ENCODE results near the gene BCAP31. TPM values are rescaled to one million over a fixed set of nuclear protein-coding genes. Genes with fewer than 3 reads are reported as not detected.

BCAP31 gene
- total and polyA plus RNA-seq, 2 donors (not counting 1 experiment from before 2014, with no cell fraction given), result 59.5 to 117 TPM

GRCh38 chrX:153657161-153657560 lies 67.0 kb downstream of the BCAP31 start:
- H3K27me3 ChIP-seq (replicated peaks in 1 of 4; ENCODE audit: control extremely low read depth in 1 of 4, control insufficient read depth in 3 of 4, insufficient read depth in 4 of 4, low read length in 3 of 4), result peaks cover 0 to under 1% (median under 1%) of the 10 kb centered on the region in 4 experiments
- no peak overlapping the region for H2AFZ ChIP-seq (ENCODE audit: insufficient read depth, low read depth, low read length, poor library complexity, severe bottlenecking)
- no peaks in the 10 kb centered on the region for H3K79me2 ChIP-seq (ENCODE audit: control insufficient read depth, insufficient read depth, low read length)
- intact Hi-C loops (cut with micrococcal nuclease), result no loop called here
- H3K9ac ChIP-seq (ENCODE audit: low read length), result no peak overlapping the region
- H3K36me3 ChIP-seq (replicated peaks in 1 of 2; ENCODE audit: control extremely low read depth in 1 of 2, control insufficient read depth in 1 of 2, extremely low read depth in 1 of 2, insufficient read depth in 2 of 2, low read length in 1 of 2), result no peaks in the 10 kb centered on the region
- CTCF ChIA-PET, result interaction anchor here (0.7 to 2.0 kb wide), 6 partner anchors 10 to 120 kb away, joined by 3 to 6 read pairs (median 4); no protein-coding TSS in a partner anchor
- no peak for DNase-seq
- Mint-ChIP-seq H3K4me3 (no peak overlapping the region), H3K9me3 (ENCODE audit: insufficient read depth) (no peaks in the 10 kb centered on the region), H3K27me3 (peaks cover 27% of the 10 kb centered on the region), H3K4me1 (peaks cover 3% of the 10 kb centered on the region), H3K27ac (no peak overlapping the region)
- no peaks in the 10 kb centered on the region for H3K9me3 ChIP-seq (ENCODE audit: control extremely low read depth in 1 of 3, control insufficient read depth in 2 of 3, insufficient read depth in 1 of 3, low read length in 2 of 3)
- POLR2A ChIA-PET, result no interaction called here
- H3K4me1 ChIP-seq (ENCODE audit: control insufficient read depth in 2 of 2, insufficient read depth in 2 of 2, low read length in 2 of 2), result peaks cover 0 to 2% of the 10 kb centered on the region in 2 donors
- H3K4me3 ChIP-seq (ENCODE audit: control extremely low read depth in 1 of 5, extremely low read depth in 1 of 5, insufficient read depth in 1 of 5, low read depth in 2 of 5, low read length in 4 of 5), result no peak overlapping the region
- H3K4me2 ChIP-seq (replicated peaks; ENCODE audit: low read depth, low read length, poor library complexity, severe bottlenecking), result no peak overlapping the region
- no peaks in the 10 kb centered on the region for H4K20me1 ChIP-seq (ENCODE audit: control insufficient read depth, insufficient read depth, low read length, poor library complexity, severe bottlenecking)
- TF ChIP-seq CTCF (IDR thresholded peaks at IDR 0.05) (no peak), EZH2 (IDR thresholded peaks at IDR 0.05; ENCODE audit: borderline replicate concordance, insufficient read depth, low read depth, low read length, poor library complexity, severe bottlenecking) (no peak)
- no peak overlapping the region for H3K27ac ChIP-seq (ENCODE audit: low read length in 2 of 2)
- WGBS (ENCODE audit: insufficient coverage), result 88% methylated on average over 1 of the region's 9 CpGs
- ATAC-seq (ENCODE audit: low read depth), result no peak

DNA sequence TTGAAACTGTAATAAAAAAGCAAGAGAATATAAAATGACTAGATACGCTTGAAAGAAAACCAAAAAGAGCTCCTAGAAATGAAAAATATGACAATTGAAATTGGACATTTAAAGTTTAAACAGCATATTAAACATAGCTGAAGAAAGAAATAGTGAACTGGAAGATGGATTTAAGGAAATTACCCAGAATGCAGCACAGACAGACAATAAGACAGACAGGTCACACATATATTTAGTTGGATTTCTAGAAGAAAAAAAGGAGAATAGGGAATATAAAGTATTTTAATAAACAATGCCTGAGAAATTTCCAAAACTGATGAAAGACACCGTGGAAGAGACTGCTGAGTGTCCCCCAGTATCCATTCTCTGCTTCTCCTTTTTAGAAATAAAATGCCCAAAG lies 70.6 kb downstream of the BCAP31 start:
- intact Hi-C loops (cut with micrococcal nuclease), result no loop called here
- H3K27ac Mint-ChIP-seq, result no peak overlapping the region
- DNase-seq (no peak), ATAC-seq (ENCODE audit: low read depth) (no peak)
- TF ChIP-seq EZH2 (IDR thresholded peaks at IDR 0.05; ENCODE audit: borderline replicate concordance, insufficient read depth, low read depth, low read length, poor library complexity, severe bottlenecking), result no peak
- TF ChIP-seq CTCF (IDR thresholded peaks at IDR 0.05), result no peak
- no peak overlapping the region for H2AFZ ChIP-seq (ENCODE audit: insufficient read depth, low read depth, low read length, poor library complexity, severe bottlenecking)
- H3K4me1 ChIP-seq (ENCODE audit: control insufficient read depth in 2 of 2, insufficient read depth in 2 of 2, low read length in 2 of 2), result no peaks in the 10 kb centered on the region
- no peak overlapping the region for H3K4me2 ChIP-seq (replicated peaks; ENCODE audit: low read depth, low read length, poor library complexity, severe bottlenecking)
- no peak overlapping the region for H3K9ac ChIP-seq (ENCODE audit: low read length)
- no CpG with 5 or more reads among the region's 2 CpGs for WGBS (ENCODE audit: insufficient coverage)
- no peaks in the 10 kb centered on the region for H3K4me1 Mint-ChIP-seq
- ChIA-PET CTCF (interaction anchor here (1.1 to 1.2 kb wide), 2 partner anchors 9 to 114 kb away, joined by 3 to 5 read pairs; no protein-coding TSS in a partner anchor), POLR2A (no interaction called here)
- H3K4me3 Mint-ChIP-seq, result no peak overlapping the region
- H3K36me3 ChIP-seq (replicated peaks in 1 of 2; ENCODE audit: control extremely low read depth in 1 of 2, control insufficient read depth in 1 of 2, extremely low read depth in 1 of 2, insufficient read depth in 2 of 2, low read length in 1 of 2), result no peaks in the 10 kb centered on the region
- H3K4me3 ChIP-seq (ENCODE audit: control extremely low read depth in 1 of 5, extremely low read depth in 1 of 5, insufficient read depth in 1 of 5, low read depth in 2 of 5, low read length in 4 of 5), result no peak overlapping the region
- no peak overlapping the region for H3K27ac ChIP-seq (ENCODE audit: low read length in 2 of 2)
- H3K27me3 Mint-ChIP-seq, result peaks cover 8% of the 10 kb centered on the region
- no peaks in the 10 kb centered on the region for H3K9me3 ChIP-seq (ENCODE audit: control extremely low read depth in 1 of 3, control insufficient read depth in 2 of 3, insufficient read depth in 1 of 3, low read length in 2 of 3)
- H3K79me2 ChIP-seq (ENCODE audit: control insufficient read depth, insufficient read depth, low read length), result no peaks in the 10 kb centered on the region
- H4K20me1 ChIP-seq (ENCODE audit: control insufficient read depth, insufficient read depth, low read length, poor library complexity, severe bottlenecking), result no peaks in the 10 kb centered on the region
- H3K27me3 ChIP-seq (replicated peaks in 1 of 4; ENCODE audit: control extremely low read depth in 1 of 4, control insufficient read depth in 3 of 4, insufficient read depth in 4 of 4, low read length in 3 of 4), result peaks cover 0 to 7% (median 1%) of the 10 kb centered on the region in 4 experiments
- no peaks in the 10 kb centered on the region for H3K9me3 Mint-ChIP-seq (ENCODE audit: insufficient read depth)
